ENCODE measurements around the gene MESD. TPM values are rescaled to one million over a fixed set of nuclear protein-coding genes. Genes with fewer than 3 reads are reported as not detected.
A peak's percentile ranks its signal among the peaks of the same experiment; 100 is the strongest.

The MESD gene
- total RNA-seq, 2 donors from 2014 or later: 36.8 to 39.0 TPM

GRCh38 chr15:80971143-80971542 is 18.5 kb downstream of the MESD start:
- H3K27ac ChIP-seq: no peak overlapping the region
- ATAC-seq (ENCODE audit: insufficient number of reproducible peaks, low FRiP score, low read depth) (no peak), DNase-seq (ENCODE audit: low spot score) (no peak)
- TF ChIP-seq CTCF (IDR thresholded peaks at IDR 0.05): no peak
- no peaks in the 10 kb centered on the region for H3K27me3 ChIP-seq (replicated peaks; ENCODE audit: insufficient read depth)
- H3K36me3 ChIP-seq: no peaks in the 10 kb centered on the region
- H3K4me1 ChIP-seq (ENCODE audit: control insufficient read depth in 1 of 2, low read depth in 2 of 2): peaks cover 1 to 9% of the 10 kb centered on the region in 2 donors
- H3K4me3 ChIP-seq: no peak overlapping the region
- no peaks in the 10 kb centered on the region for H3K9me3 ChIP-seq

- Histone ChIP-seq H3K27me3 (replicated peaks; ENCODE audit: insufficient read depth) (no peaks in the 10 kb centered on the region), H3K4me3 (no peak overlapping the region), H3K36me3 (no peaks in the 10 kb centered on the region), H3K27ac (no peak overlapping the region), H3K9me3 (no peaks in the 10 kb centered on the region), H3K4me1 (ENCODE audit: control insufficient read depth in 1 of 2, low read depth in 2 of 2) (peaks cover 0 to 5% of the 10 kb centered on the region in 2 donors)
- TF ChIP-seq CTCF (IDR thresholded peaks at IDR 0.05): no peak
- DNase-seq (ENCODE audit: low spot score) (no peak), ATAC-seq (ENCODE audit: insufficient number of reproducible peaks, low FRiP score, low read depth) (no peak)
These were observed 19.0 kb downstream of the MESD start for GRCh38 chr15:80970658-80971057.

GRCh38 chr15:80970018-80970657 is 19.5 kb downstream of the MESD start:
- DNase-seq (ENCODE audit: low spot score): no peak
- TF ChIP-seq CTCF (IDR thresholded peaks at IDR 0.05): peak; percentile 88
- peak; percentile 76 for ATAC-seq (ENCODE audit: insufficient number of reproducible peaks, low FRiP score, low read depth)

GRCh38 chr15:80969316-80969715 is 20.3 kb downstream of the MESD start:
- Histone ChIP-seq H3K9me3 (no peaks in the 10 kb centered on the region), H3K36me3 (no peaks in the 10 kb centered on the region), H3K27me3 (replicated peaks; ENCODE audit: insufficient read depth) (no peaks in the 10 kb centered on the region), H3K27ac (no peak overlapping the region), H3K4me1 (ENCODE audit: control insufficient read depth in 1 of 2, low read depth in 2 of 2) (peaks cover 0 to 5% of the 10 kb centered on the region in 2 donors), H3K4me3 (no peak overlapping the region)
- DNase-seq (ENCODE audit: low spot score): no peak
- no peak for TF ChIP-seq CTCF (IDR thresholded peaks at IDR 0.05)
- no peak for ATAC-seq (ENCODE audit: insufficient number of reproducible peaks, low FRiP score, low read depth)

More at GRCh38 chr15:80970018-80970657, 19.5 kb downstream of the MESD start:
- no peaks in the 10 kb centered on the region for H3K9me3 ChIP-seq
- no peak overlapping the region for H3K27ac ChIP-seq
- H3K27me3 ChIP-seq (replicated peaks; ENCODE audit: insufficient read depth): no peaks in the 10 kb centered on the region
- H3K4me3 ChIP-seq: no peak overlapping the region
- H3K36me3 ChIP-seq: no peaks in the 10 kb centered on the region
- peaks cover 0 to 5% of the 10 kb centered on the region in 2 donors for H3K4me1 ChIP-seq (ENCODE audit: control insufficient read depth in 1 of 2, low read depth in 2 of 2)

GRCh38 chr15:80967991-80968510 is 21.6 kb downstream of the MESD start:
- no peak overlapping the region for H3K27ac ChIP-seq
- H3K27me3 ChIP-seq (replicated peaks; ENCODE audit: insufficient read depth): no peaks in the 10 kb centered on the region
- no peak for DNase-seq (ENCODE audit: low spot score)
- H3K4me3 ChIP-seq: no peak overlapping the region
- ATAC-seq (ENCODE audit: insufficient number of reproducible peaks, low FRiP score, low read depth): no peak
- H3K9me3 ChIP-seq: no peaks in the 10 kb centered on the region
- no peak for TF ChIP-seq CTCF (IDR thresholded peaks at IDR 0.05)
- H3K4me1 ChIP-seq (ENCODE audit: control insufficient read depth in 1 of 2, low read depth in 2 of 2): peaks cover 0 to 5% of the 10 kb centered on the region in 2 donors
- no peaks in the 10 kb centered on the region for H3K36me3 ChIP-seq
